K562 (cell line): ENCODE measurements around the gene MPRIP. TPM values are rescaled to one million over a fixed set of nuclear protein-coding genes. Genes with fewer than 3 reads are reported as not detected.
A peak's percentile ranks its signal among the peaks of the same experiment; 100 is the strongest.
"Not testable (repeated sequence)": the region's sequence is repeated elsewhere in the genome, so short reads cannot be mapped to it uniquely, and the experiment has no call there.

Experiments used
- ATAC-seq: fragments of 200-7000 bp; cut with Tn5 transposase; 3 replicates; pipeline ENCODE4 v1.9.1; 2020; ENCODE audit warnings: moderate library complexity
- BruUV-seq: library from RNA; stranded (reverse); fragments of 400-500 nt; replicated peaks from 2 replicates; lab custom pipeline; 2021; lab: Mats Ljungman, UMichigan
- CTCF ChIA-PET: fragments of 300-600 bp; formaldehyde crosslinking; extraction: SDS; loops from one replicate; lab custom pipeline; 2021; ENCODE audit warnings: low intra/inter-chr PET ratio; lab: Yijun Ruan, JAX
- POLR2A ChIA-PET: fragments of 300-600, 350-650 bp; sonication (Branson Sonifier 250); formaldehyde crosslinking; extraction: SDS; loops from one replicate; lab custom pipeline; 2021; ENCODE audit warnings: antibody characterized with exemption, inconsistent platforms; lab: Yijun Ruan, JAX
- DNase-seq, 4 experiments: peaks; one replicate each; pipeline versions ENCODE4 v3.0.0 to v3.0.0-alpha.2; 2011 to 2018; ENCODE audit warnings: low spot score in 3 of 4, mixed read lengths in 3 of 4; ENCODE audit errors: extremely low read depth in 1 of 4
- FAIRE-seq: peaks from 2 replicates; lab custom pipeline; 2011; peaks lifted over from hg19 to GRCh38; lab: Jason Lieb, UNC
- H2AFZ ChIP-seq: 2 replicates; pipeline ENCODE4 v1.6.0; 2011; ENCODE audit warnings: low read depth, low read length, control low read depth, inconsistent platforms
- H3K27ac ChIP-seq: fragments of 200-600 bp; 3 replicates; pipeline ENCODE4 v1.8.0; 2011; ENCODE audit warnings: low read depth, mild to moderate bottlenecking, control low read depth, inconsistent platforms, low read length, moderate library complexity, mixed read lengths; ENCODE audit errors: extremely low read depth
- H3K27me3 ChIP-seq, 2 experiments: fragments of 300-600 bp in 1 of 2; 2 replicates in 1 of 2; 3 replicates in 1 of 2; pipeline versions ENCODE4 v1.6.0 to v1.8.0; 2011; ENCODE audit warnings: inconsistent platforms in 2 of 2, low read length in 2 of 2, mild to moderate bottlenecking in 1 of 2, mixed read lengths in 1 of 2, moderate library complexity in 1 of 2; ENCODE audit not compliant: control insufficient read depth in 2 of 2, insufficient read depth in 2 of 2
- H3K36me3 ChIP-seq: fragments of 300-600 bp; 3 replicates; pipeline ENCODE4 v1.8.0; 2011; ENCODE audit warnings: mild to moderate bottlenecking, low read length, inconsistent platforms; ENCODE audit not compliant: control insufficient read depth, insufficient read depth
- H3K4me1 ChIP-seq, 2 experiments: fragments of 200-600 bp in 1 of 2; replicated peaks in 1 of 2; 2 replicates in 1 of 2; 3 replicates in 1 of 2; pipeline versions ENCODE4 v1.5.1 to v1.8.0; 2011; ENCODE audit warnings: inconsistent platforms in 2 of 2, low read length in 2 of 2, mild to moderate bottlenecking in 1 of 2, mixed read lengths in 1 of 2, moderate library complexity in 1 of 2; ENCODE audit not compliant: control insufficient read depth in 2 of 2, insufficient read depth in 2 of 2
- H3K4me2 ChIP-seq: 2 replicates; pipeline ENCODE4 v1.6.1; 2011; ENCODE audit warnings: low read length, control low read depth, inconsistent platforms, mixed read lengths; ENCODE audit not compliant: insufficient read depth
- H3K4me3 ChIP-seq: fragments of 200-600 bp; sonication (generic), shearing (Covaris generic); 2 replicates; pipeline ENCODE4 v1.5.1; 2016; ENCODE audit warnings: control low read depth, inconsistent platforms
- H3K79me2 ChIP-seq: fragments of 200-600 bp; 3 replicates; pipeline ENCODE4 v1.8.0; 2011; ENCODE audit warnings: low read length, inconsistent platforms; ENCODE audit not compliant: control insufficient read depth, insufficient read depth
- H3K9ac ChIP-seq, 2 experiments: 2 replicates each; pipeline versions ENCODE4 v1.6.0 to v1.6.1; 2011; ENCODE audit warnings: low read depth in 2 of 2, low read length in 2 of 2, control low read depth in 1 of 2, inconsistent platforms in 1 of 2, mild to moderate bottlenecking in 1 of 2, mixed read lengths in 1 of 2; ENCODE audit not compliant: insufficient read depth in 1 of 2
- H3K9me1 ChIP-seq: one replicate; pipeline ENCODE4 v1.6.0; 2011; ENCODE audit warnings: inconsistent platforms, mild to moderate bottlenecking, low read length, moderate library complexity; ENCODE audit not compliant: control insufficient read depth, insufficient read depth
- H3K9me3 ChIP-seq: replicated peaks from 2 replicates; pipeline ENCODE4 v1.5.1; 2011; ENCODE audit warnings: low read depth, low read length, inconsistent platforms; ENCODE audit not compliant: control insufficient read depth, insufficient read depth
- H4K20me1 ChIP-seq: replicated peaks from 2 replicates; pipeline ENCODE4 v1.6.1; 2011; ENCODE audit warnings: low read length, inconsistent platforms, mixed read lengths; ENCODE audit not compliant: control insufficient read depth, insufficient read depth
- NFIC ChIP-seq: fragments of 450-650 bp; IDR thresholded peaks from 2 replicates; pipeline ENCODE4 v1.6.1; 2017; ENCODE audit warnings: mild to moderate bottlenecking, inconsistent platforms
- WGBS: fragments of 100-300 bp; shearing (Covaris generic); methylation state at CpG from one replicate; pipeline ENCODE4 v1.1.6; 2016; ENCODE audit warnings: low coverage, mixed read lengths; ENCODE audit not compliant: insufficient coverage; ENCODE audit errors: missing lambda C conversion rate; 5-methylcytosine and 5-hydroxymethylcytosine counted together
- in situ Hi-C: fragments of 300-500 bp; cut with MboI; formaldehyde crosslinking; loops from 4 replicates; pipeline ENCODE4 v1.15.0; 2018; ENCODE audit warnings: inconsistent platforms, mixed read lengths
- intact Hi-C: fragments of 100-400 bp; cut with micrococcal nuclease; formaldehyde crosslinking; loops from 2 replicates; pipeline ENCODE4 v1.14.2; 2022
- polyA plus RNA-seq, 8 experiments: library from polyadenylated mRNA; depleted of rRNA in 4 of 8; stranded (reverse) in 5 of 8; unstranded in 3 of 8; fragments of >200 nt; fragmentation: Nextera tagmentation in 2 of 8; fragmentation: Illumina TruSeq in 1 of 8; extraction: Ambion mirVana in 2 of 8; extraction: Trizol in 1 of 8; gene quantifications; 2 replicates each; pipeline versions ENCODE4 v1.2.1 to v1.2.3, GENCODE V29; 2011 to 2014; ENCODE audit warnings: inconsistent platforms in 1 of 8, missing spikeins in 1 of 8
- total RNA-seq, 7 experiments: library from RNA; depleted of rRNA in 6 of 7; stranded (reverse); fragments of >200 nt in 6 of 7; fragmentation: Illumina TruSeq in 2 of 7; extraction: Trizol in 2 of 7; gene quantifications; 2 replicates each; pipeline versions ENCODE4 v1.2.1 to v1.2.3, GENCODE V29; 2011 to 2021; ENCODE audit warnings: low replicate concordance in 1 of 7

MPRIP gene
- total and polyA plus RNA-seq, 9 of the 15 experiments (the other 6 are each of a cell fraction or from before 2014, with no cell fraction given) = 10.0 to 72.6 (median 30.1) TPM

DNA sequence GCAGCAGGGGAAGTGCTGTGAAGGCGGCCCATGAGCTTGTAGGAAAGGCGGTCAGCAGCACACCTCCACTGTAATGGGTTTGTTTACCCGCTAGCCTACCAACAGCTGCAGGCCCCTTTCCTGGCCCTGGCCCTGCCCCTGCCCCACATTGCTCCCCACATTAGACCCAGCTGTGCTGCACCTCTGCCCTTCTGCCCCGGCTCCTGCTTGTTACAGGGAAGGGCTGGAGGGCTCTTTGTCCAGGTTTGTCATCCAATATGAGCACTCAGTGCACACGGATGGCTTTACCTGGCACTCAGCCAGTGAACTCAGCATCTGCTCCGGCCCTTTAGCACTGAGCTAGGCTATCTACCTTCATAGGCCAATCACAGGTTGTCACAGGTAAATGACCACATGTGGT is 34.4 kb upstream of the MPRIP start:
- peak; percentile 52 for TF ChIP-seq NFIC
- H3K9me1 ChIP-seq, H3K9ac ChIP-seq, H3K4me3 ChIP-seq, H3K27me3 ChIP-seq, BruUV-seq, H3K4me1 ChIP-seq, H3K27ac ChIP-seq, H4K20me1 ChIP-seq, H3K9me3 ChIP-seq, POLR2A ChIA-PET, H3K4me2 ChIP-seq, CTCF ChIA-PET, ATAC-seq, FAIRE-seq, intact Hi-C loops, H3K79me2 ChIP-seq, H2AFZ ChIP-seq, DNase-seq, H3K36me3 ChIP-seq: not testable (repeated sequence)
- in situ Hi-C loops = loop anchor here (10.0 kb wide), 1 partner anchor 117 kb away; no protein-coding TSS in a partner anchor
- WGBS = no CpG with 5 or more reads among the region's 6 CpGs

DNA sequence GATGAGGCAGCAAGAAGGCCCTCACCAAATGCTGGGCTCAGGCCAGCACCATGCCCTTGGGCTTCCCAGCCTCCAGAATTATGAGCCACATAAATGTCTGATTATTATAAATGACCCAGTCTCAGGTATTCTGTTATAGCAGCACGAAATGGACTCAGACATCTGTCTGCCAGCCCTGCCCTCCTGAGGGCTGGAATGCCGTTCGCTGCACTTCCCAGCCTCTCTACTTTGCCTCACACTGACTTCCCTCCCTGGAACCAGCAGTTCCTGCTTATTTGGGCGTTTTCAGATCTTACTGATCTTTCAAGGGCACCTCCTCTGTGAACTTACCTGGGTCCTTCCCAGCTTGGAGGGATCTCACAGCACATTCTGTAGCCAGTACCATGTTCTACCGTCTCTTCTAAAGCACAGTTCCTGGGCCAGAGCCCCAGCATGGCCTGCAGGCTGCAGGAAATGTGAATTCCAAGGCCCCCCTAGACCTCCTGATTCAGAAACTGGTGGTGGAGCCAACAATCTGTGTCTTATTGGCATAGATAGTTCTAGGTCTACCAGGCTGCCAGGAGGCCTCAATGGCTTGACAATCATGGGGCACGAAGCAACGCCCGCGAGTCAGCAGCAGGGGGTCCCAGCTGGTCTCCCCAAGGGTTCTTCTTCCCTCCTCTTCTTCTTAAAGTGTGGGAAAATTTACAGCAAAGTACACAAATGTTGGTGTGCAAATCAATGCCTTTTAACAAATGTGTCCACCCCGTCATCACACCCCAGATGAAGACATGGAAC is 33.4 kb upstream of the MPRIP start:
- in situ Hi-C loops = loop anchor here (10.0 kb wide), 1 partner anchor 116 kb away; no protein-coding TSS in a partner anchor
- H3K27ac ChIP-seq, DNase-seq, H3K79me2 ChIP-seq, intact Hi-C loops, H3K9ac ChIP-seq, H3K36me3 ChIP-seq, H3K4me1 ChIP-seq, H3K9me1 ChIP-seq, H4K20me1 ChIP-seq, H2AFZ ChIP-seq, H3K27me3 ChIP-seq, BruUV-seq, CTCF ChIA-PET, POLR2A ChIA-PET, FAIRE-seq, H3K4me3 ChIP-seq, ATAC-seq, H3K9me3 ChIP-seq, H3K4me2 ChIP-seq: not testable (repeated sequence)
- 2% methylated on average over 7 of the region's 10 CpGs for WGBS

DNA sequence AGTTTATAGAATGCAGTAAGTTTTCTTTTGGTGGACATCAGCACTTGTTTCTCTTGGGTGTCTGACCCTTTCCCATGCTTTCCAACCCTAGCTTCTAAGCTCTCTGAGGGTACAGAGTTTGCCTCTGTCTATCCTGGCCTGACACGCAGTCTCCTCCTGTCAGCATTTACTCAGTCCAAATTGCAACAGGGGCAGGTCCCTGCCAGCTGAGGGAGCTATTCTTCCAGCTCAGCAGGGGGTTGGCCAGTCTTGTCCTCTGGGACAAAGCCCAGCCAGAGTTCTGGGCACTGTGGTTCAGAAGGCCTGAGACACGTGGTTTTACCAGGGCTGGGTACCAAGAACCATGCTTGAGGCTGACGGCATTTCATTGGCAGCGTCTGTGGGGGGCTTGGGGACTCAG is 32.3 kb upstream of the MPRIP start:
- intact Hi-C loops, H3K27me3 ChIP-seq, H3K36me3 ChIP-seq, CTCF ChIA-PET, H3K4me1 ChIP-seq, H3K79me2 ChIP-seq, H3K4me3 ChIP-seq, H3K27ac ChIP-seq, H3K9ac ChIP-seq, POLR2A ChIA-PET, H3K9me3 ChIP-seq, BruUV-seq, H3K9me1 ChIP-seq, DNase-seq, H2AFZ ChIP-seq, H3K4me2 ChIP-seq, H4K20me1 ChIP-seq: not testable (repeated sequence)
- in situ Hi-C loops = loop anchor here (10.0 kb wide), 1 partner anchor 115 kb away; no protein-coding TSS in a partner anchor
- ATAC-seq = peak; percentile 77
- FAIRE-seq = peak; percentile 83
- WGBS = 25% methylated on average over 1 of the region's 4 CpGs
